ENCODE data around the gene MBTPS1.

Gene MBTPS1

GRCh38 chr16:84072014-84072413 is 44.7 kb downstream of the MBTPS1 start (continued):
- no peak for TF ChIP-seq ZNF518A (tag by site-specific recombination; conservative IDR thresholded peaks at IDR 0.05; ENCODE audit: low read depth)
- no peak for TF ChIP-seq SP7 (tag by site-specific recombination; IDR thresholded peaks at IDR 0.05)
- no peak for TF ChIP-seq ZBTB17 (tag by site-specific recombination; IDR thresholded peaks at IDR 0.05)
- TF ChIP-seq ZNF169 (tag by site-specific recombination; IDR thresholded peaks at IDR 0.05), result no peak

GRCh38 chr16:84071121-84071520 is 45.6 kb downstream of the MBTPS1 start:
- CTCF ChIA-PET, result interaction anchor here (0.7 kb wide), 1 partner anchor 19 kb away, joined by 3 read pairs; no protein-coding TSS in a partner anchor
- H3K36me3 ChIP-seq (ENCODE audit: control insufficient read depth in 2 of 2, insufficient read depth in 1 of 2, low read length in 2 of 2), result peaks cover 19 to 95% of the 10 kb centered on the region in 2 experiments
- TF ChIP-seq ZSCAN16 (tag by site-specific recombination; IDR thresholded peaks at IDR 0.05), result no peak
- TF ChIP-seq ATF2 (tag by site-specific recombination; IDR thresholded peaks at IDR 0.05; ENCODE audit: low read depth), result no peak
- TF ChIP-seq CTCF (tag by site-specific recombination; IDR thresholded peaks at IDR 0.05), result no peak
- TF ChIP-seq BCL11A (tag by site-specific recombination; IDR thresholded peaks at IDR 0.05; ENCODE audit: low read depth), result no peak
- no peak for TF ChIP-seq SP3 (tag by site-specific recombination; IDR thresholded peaks at IDR 0.05)
- no peak for TF ChIP-seq PRDM2 (tag by site-specific recombination; IDR thresholded peaks at IDR 0.05; ENCODE audit: borderline replicate concordance)
- TF ChIP-seq INSM2 (tag by site-specific recombination; IDR thresholded peaks at IDR 0.05), result no peak
- no peak for TF ChIP-seq ZNF148 (tag by site-specific recombination; IDR thresholded peaks at IDR 0.05; ENCODE audit: borderline replicate concordance)
- no peak for TF ChIP-seq ZNF555 (tag by site-specific recombination; conservative IDR thresholded peaks at IDR 0.05)
- TF ChIP-seq ZNF677 (tag by site-specific recombination; IDR thresholded peaks at IDR 0.05), result no peak
- no peak for TF ChIP-seq ZNF2 (tag by site-specific recombination; IDR thresholded peaks at IDR 0.05)
- TF ChIP-seq ZNF16 (tag by site-specific recombination; IDR thresholded peaks at IDR 0.05; ENCODE audit: low read depth), result no peak
- no peak for TF ChIP-seq KLF10 (tag by site-specific recombination; IDR thresholded peaks at IDR 0.05)
- TF ChIP-seq ZNF48 (tag by site-specific recombination; IDR thresholded peaks at IDR 0.05), result no peak

More at GRCh38 chr16:84071121-84071520, 45.6 kb downstream of the MBTPS1 start:
- POLR2A ChIA-PET, result no interaction called here
- H3K9me3 ChIP-seq (ENCODE audit: control insufficient read depth, insufficient read depth, low read depth, low read length), result no peaks in the 10 kb centered on the region
- H3K27ac ChIP-seq (ENCODE audit: extremely low read depth, low read depth, low read length), result no peak overlapping the region
- H3K4me1 ChIP-seq (ENCODE audit: control insufficient read depth, insufficient read depth, low read length), result no peaks in the 10 kb centered on the region
- H3K4me3 ChIP-seq (ENCODE audit: low read depth, low read length), result no peak overlapping the region

Measured in HEK293 (cell line).